GM12878 (cell line): Measurements from ENCODE around the gene FBXL15. TPM values are rescaled to one million over a fixed set of nuclear protein-coding genes. Genes with fewer than 3 reads are reported as not detected.

Source experiments
- ATAC-seq: fragments of 200-7000 bp; cut with Tn5 transposase; 3 replicates; pipeline ENCODE4 v1.9.1; 2020; ENCODE audit warnings: mild to moderate bottlenecking, moderate library complexity
- BruUV-seq: library from RNA; stranded (reverse); fragments of 400-500 nt; replicated peaks from 2 replicates; lab custom pipeline; 2021; lab: Mats Ljungman, UMichigan
- CTCF ChIA-PET: fragments of 300-600 bp; sonication (Branson Sonifier 250); formaldehyde crosslinking; extraction: SDS; loops from one replicate; lab custom pipeline; 2021; ENCODE audit warnings: inconsistent platforms; lab: Yijun Ruan, JAX
- POLR2A ChIA-PET: fragments of 350-600 bp; formaldehyde crosslinking; extraction: SDS; loops from one replicate; lab custom pipeline; 2021; ENCODE audit warnings: inconsistent platforms; lab: Charles Lee
- RAD21 ChIA-PET: fragments of 300-600 bp; sonication (Branson Sonifier 250); formaldehyde crosslinking; loops from one replicate; lab custom pipeline; 2023; ENCODE audit warnings: antibody characterized with exemption; ENCODE audit not compliant: unreplicated experiment; lab: Charles Lee
- SMC1A ChIA-PET: fragments of 300-600 bp; sonication (Branson Sonifier 250); formaldehyde crosslinking; loops from one replicate; lab custom pipeline; 2023; ENCODE audit not compliant: unreplicated experiment, uncharacterized antibody; lab: Charles Lee
- DNase-seq: peaks from one replicate; pipeline ENCODE4 v3.0.0-alpha.2; 2011; ENCODE audit warnings: low read depth, low spot score
- FAIRE-seq: peaks from 3 replicates; lab custom pipeline; 2011; peaks lifted over from hg19 to GRCh38; lab: Jason Lieb, UNC
- H2AFZ ChIP-seq: 2 replicates; pipeline ENCODE4 v1.6.0; 2011; ENCODE audit warnings: low read depth, low read length, control low read depth; ENCODE audit not compliant: control insufficient read depth
- H3K27ac ChIP-seq: 2 replicates; pipeline ENCODE4 v1.5.1; 2011; ENCODE audit warnings: control low read depth; ENCODE audit not compliant: control insufficient read depth, insufficient read depth
- H3K27me3 ChIP-seq, 2 experiments: replicated peaks in 1 of 2; 2 replicates each; pipeline versions ENCODE4 v1.6.0 to v1.6.1; 2011; ENCODE audit warnings: low read length in 1 of 2; ENCODE audit not compliant: control insufficient read depth in 2 of 2, insufficient read depth in 2 of 2
- H3K36me3 ChIP-seq, 2 experiments: 2 replicates each; pipeline ENCODE4 v1.5.1; 2011; ENCODE audit warnings: low read length in 1 of 2; ENCODE audit not compliant: control insufficient read depth in 2 of 2, insufficient read depth in 2 of 2
- H3K4me1 ChIP-seq: 2 replicates; pipeline ENCODE4 v1.6.1; 2011; ENCODE audit warnings: mild to moderate bottlenecking, low read length, moderate library complexity, mixed read lengths; ENCODE audit not compliant: control insufficient read depth, insufficient read depth
- H3K4me2 ChIP-seq: 2 replicates; pipeline ENCODE4 v1.6.0; 2011; ENCODE audit warnings: control low read depth; ENCODE audit not compliant: control insufficient read depth, insufficient read depth
- H3K4me3 ChIP-seq: fragments of 200-600 bp; sonication (generic); 2 replicates; pipeline ENCODE4 v1.5.1; 2016
- H3K79me2 ChIP-seq: 2 replicates; pipeline ENCODE4 v1.6.0; 2011; ENCODE audit warnings: low read length; ENCODE audit not compliant: control insufficient read depth, insufficient read depth
- H3K9ac ChIP-seq: 2 replicates; pipeline ENCODE4 v1.8.0; 2011; ENCODE audit warnings: low read length, control low read depth, mixed read lengths; ENCODE audit not compliant: control insufficient read depth, insufficient read depth
- H3K9me3 ChIP-seq: replicated peaks from 3 replicates; pipeline ENCODE4 v1.5.1; 2011; ENCODE audit warnings: mild to moderate bottlenecking, low read length; ENCODE audit not compliant: control insufficient read depth, insufficient read depth
- H4K20me1 ChIP-seq: 2 replicates; pipeline ENCODE4 v1.6.0; 2011; ENCODE audit not compliant: control insufficient read depth, insufficient read depth
- ASH2L ChIP-seq: fragments of 300-600, 200-600 bp; sonication (generic); IDR thresholded peaks from 2 replicates; pipeline ENCODE4 v1.6.1; 2017; ENCODE audit warnings: low read depth, mild to moderate bottlenecking, borderline replicate concordance
- CBFB ChIP-seq: IDR thresholded peaks from 2 replicates; pipeline ENCODE4 v1.6.1; 2016; ENCODE audit warnings: antibody characterized with exemption, low read depth
- CEBPB ChIP-seq, 2 experiments: fragments of 150-350 bp in 1 of 2; IDR thresholded peaks; 2 replicates each; pipeline ENCODE4 v1.6.1; 2012 to 2014; ENCODE audit warnings: low read depth in 2 of 2, low read length in 2 of 2, borderline replicate concordance in 1 of 2, inconsistent platforms in 1 of 2
- CHD4 ChIP-seq: fragments of 200-600 bp; sonication (generic); IDR thresholded peaks from 2 replicates; pipeline ENCODE4 v1.6.1; 2016; ENCODE audit warnings: mild to moderate bottlenecking
- HDGF ChIP-seq: fragments of 450-650 bp; IDR thresholded peaks from 2 replicates; pipeline ENCODE4 v1.6.1; 2016; ENCODE audit warnings: antibody characterized with exemption
- IKZF2 ChIP-seq, 2 experiments: fragments of 450-650 bp; IDR thresholded peaks; 2 replicates each; pipeline ENCODE4 v1.6.1; 2017; ENCODE audit warnings: mild to moderate bottlenecking in 2 of 2, moderate library complexity in 2 of 2
- SIN3A ChIP-seq: IDR thresholded peaks from 2 replicates; pipeline ENCODE4 v1.6.1; 2012; ENCODE audit warnings: low read depth, low read length, improper control_type of control experiment
- SMC3 ChIP-seq: IDR thresholded peaks from 2 replicates; pipeline ENCODE4 v1.6.1; 2011; ENCODE audit warnings: low read length, improper control_type of control experiment, borderline replicate concordance
- TARDBP ChIP-seq: IDR thresholded peaks from 2 replicates; pipeline ENCODE4 v1.6.1; 2016; ENCODE audit warnings: borderline replicate concordance
- ZNF592 ChIP-seq: fragments of 450-650 bp; IDR thresholded peaks from 2 replicates; pipeline ENCODE4 v1.6.1; 2017; ENCODE audit warnings: mild to moderate bottlenecking, moderate library complexity
- ZSCAN29 ChIP-seq: fragments of 450-650 bp; IDR thresholded peaks from 2 replicates; pipeline ENCODE4 v1.6.1; 2017; ENCODE audit warnings: mild to moderate bottlenecking, moderate library complexity
- WGBS: methylation state at CpG from one replicate; pipeline ENCODE4 v1.1.6; 2016; ENCODE audit warnings: low lambda C conversion rate; ENCODE audit not compliant: insufficient replicate concordance, insufficient coverage; ENCODE audit errors: missing lambda C conversion rate; 5-methylcytosine and 5-hydroxymethylcytosine counted together
- in situ Hi-C: fragments of 300-500 bp; cut with MboI; formaldehyde crosslinking; loops from 9 replicates; pipeline ENCODE4 v1.14.3; 2018; ENCODE audit warnings: mixed read lengths
- intact Hi-C: fragments of 100-400 bp; cut with micrococcal nuclease; formaldehyde crosslinking; loops from one replicate; pipeline ENCODE4 v1.14.2; 2022; ENCODE audit not compliant: unreplicated experiment
- polyA plus RNA-seq, 11 experiments: library from polyadenylated mRNA; depleted of rRNA in 4 of 11; unstranded in 6 of 11; stranded (reverse) in 5 of 11; fragments of >200 nt; fragmentation: Nextera tagmentation in 4 of 11; fragmentation: Illumina TruSeq in 1 of 11; extraction: Ambion mirVana in 4 of 11; extraction: Trizol in 1 of 11; gene quantifications; 1 replicate in 1 of 11; 2 replicates in 10 of 11; pipeline versions ENCODE4 v1.2.1 to v1.2.3, GENCODE V29; 2011 to 2016; ENCODE audit warnings: inconsistent platforms in 2 of 11, missing spikeins in 2 of 11, low read depth in 1 of 11
- total RNA-seq, 4 experiments: library from RNA; depleted of rRNA in 3 of 4; stranded (reverse); fragments of >200 nt in 3 of 4; fragmentation: Illumina TruSeq in 1 of 4; extraction: Trizol in 1 of 4; gene quantifications; 2 replicates each; pipeline versions ENCODE4 v1.2.1 to v1.2.3, GENCODE V29; 2013 to 2021
- TF ChIP-seq, protein P1 (sequence below): fragments of 150-350 bp; IDR thresholded peaks from 2 replicates; pipeline ENCODE4 v1.6.1; 2014; ENCODE audit warnings: mild to moderate bottlenecking, low read depth, low read length
- TF ChIP-seq, protein P2 (sequence below): IDR thresholded peaks from 2 replicates; pipeline ENCODE4 v1.6.1; 2011; ENCODE audit warnings: borderline replicate concordance, low read depth, mild to moderate bottlenecking, moderate library complexity, mixed read lengths, low read length; ENCODE audit not compliant: insufficient read depth; ENCODE audit errors: extremely low read length

Gene FBXL15
- total and polyA plus RNA-seq, 10 of the 15 experiments (the other 5 are each of a cell fraction or from before 2014, with no cell fraction given), result 0.13 to 21.3 (median 7.9) TPM

GRCh38 chr10:102409604-102410428 lies 10.8 kb upstream of the FBXL15 start:
- TF ChIP-seq CEBPB (IDR thresholded peaks at IDR 0.05; ENCODE audit: borderline replicate concordance in 1 of 2, low read depth in 2 of 2, low read length in 2 of 2) (no peak), SIN3A (no peak), TARDBP (no peak), IKZF2 (IDR thresholded peaks at IDR 0.05) (no peak), ZNF592 (no peak), ASH2L (no peak), CBFB (no peak), ZSCAN29 (no peak), HDGF (no peak), SMC3 (no peak), CHD4 (no peak)
- TF ChIP-seq, protein P1, sequence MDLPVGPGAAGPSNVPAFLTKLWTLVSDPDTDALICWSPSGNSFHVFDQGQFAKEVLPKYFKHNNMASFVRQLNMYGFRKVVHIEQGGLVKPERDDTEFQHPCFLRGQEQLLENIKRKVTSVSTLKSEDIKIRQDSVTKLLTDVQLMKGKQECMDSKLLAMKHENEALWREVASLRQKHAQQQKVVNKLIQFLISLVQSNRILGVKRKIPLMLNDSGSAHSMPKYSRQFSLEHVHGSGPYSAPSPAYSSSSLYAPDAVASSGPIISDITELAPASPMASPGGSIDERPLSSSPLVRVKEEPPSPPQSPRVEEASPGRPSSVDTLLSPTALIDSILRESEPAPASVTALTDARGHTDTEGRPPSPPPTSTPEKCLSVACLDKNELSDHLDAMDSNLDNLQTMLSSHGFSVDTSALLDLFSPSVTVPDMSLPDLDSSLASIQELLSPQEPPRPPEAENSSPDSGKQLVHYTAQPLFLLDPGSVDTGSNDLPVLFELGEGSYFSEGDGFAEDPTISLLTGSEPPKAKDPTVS, result no peak
- TF ChIP-seq, protein P2, sequence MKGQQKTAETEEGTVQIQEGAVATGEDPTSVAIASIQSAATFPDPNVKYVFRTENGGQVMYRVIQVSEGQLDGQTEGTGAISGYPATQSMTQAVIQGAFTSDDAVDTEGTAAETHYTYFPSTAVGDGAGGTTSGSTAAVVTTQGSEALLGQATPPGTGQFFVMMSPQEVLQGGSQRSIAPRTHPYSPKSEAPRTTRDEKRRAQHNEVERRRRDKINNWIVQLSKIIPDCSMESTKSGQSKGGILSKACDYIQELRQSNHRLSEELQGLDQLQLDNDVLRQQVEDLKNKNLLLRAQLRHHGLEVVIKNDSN, result no peak
- H3K27ac ChIP-seq, result no peak overlapping the region
- ChIA-PET POLR2A (interaction anchor here (0.5 to 1.2 kb wide), 3 partner anchors 11 to 293 kb away, joined by 3 to 4 read pairs (median 4); partner anchors contain the start of gene FBXL15), CTCF (interaction anchor here (1.2 to 1.7 kb wide), 2 partner anchors 11 to 180 kb away, joined by 4 to 7 read pairs; no protein-coding TSS in a partner anchor), SMC1A (interaction anchor here (1.0 to 1.2 kb wide), 2 partner anchors 10 to 12 kb away, joined by 3 read pairs; no protein-coding TSS in a partner anchor), RAD21 (interaction anchor here (0.9 kb wide), 2 partner anchors 11 to 180 kb away, joined by 3 to 4 read pairs; no protein-coding TSS in a partner anchor)
- intact Hi-C loops (no loop called here), in situ Hi-C loops (loop anchor here (5.0 kb wide), 1 partner anchor 183 kb away; the partner anchor contains the start of gene ELOVL3)
- FAIRE-seq (no peak), ATAC-seq (no peak), DNase-seq (no peak)
- WGBS, result 18% methylated on average over 24 of the region's 24 CpGs
- peaks cover 9% of the 10 kb centered on the region for H3K4me1 ChIP-seq
- peaks cover 17 to 21% of the 10 kb centered on the region in 2 experiments for H3K27me3 ChIP-seq
- no peak overlapping the region for H3K4me3 ChIP-seq
- no peaks in the 10 kb centered on the region for H3K79me2 ChIP-seq
- no peaks in the 10 kb centered on the region for H3K36me3 ChIP-seq
- peaks cover 5% of the 10 kb centered on the region; the same call in 1 of the 2 replicates for H4K20me1 ChIP-seq
- no TSS peak for BruUV-seq
- H3K9ac ChIP-seq, result no peak overlapping the region
- H3K9me3 ChIP-seq, result no peaks in the 10 kb centered on the region
- H2AFZ ChIP-seq, result no peak overlapping the region
- H3K4me2 ChIP-seq, result no peak overlapping the region; the same call in 1 of the 2 replicates
